HepG2 (cell line): ENCODE results near the gene MEAF6. TPM values are rescaled to one million over a fixed set of nuclear protein-coding genes. Genes with fewer than 3 reads are reported as not detected.
A peak's percentile ranks its signal among the peaks of the same experiment; 100 is the strongest.

ENCODE experiments used
- ARID5B ChIP-seq: IDR thresholded peaks from 2 replicates; pipeline ENCODE4 v1.4.0; 2020; ENCODE audit warnings: mild to moderate bottlenecking, missing genetic modification reagents
- GPBP1L1 ChIP-seq: sonication (generic); formaldehyde crosslinking; IDR thresholded peaks from 2 replicates; pipeline ENCODE4 v1.5.0; 2020; ENCODE audit warnings: mild to moderate bottlenecking, missing genetic modification reagents
- ISL2 ChIP-seq: sonication (generic); formaldehyde crosslinking; IDR thresholded peaks from 2 replicates; pipeline ENCODE4 v1.5.0; 2020; ENCODE audit warnings: missing genetic modification reagents
- KDM6A ChIP-seq: IDR thresholded peaks from 2 replicates; pipeline ENCODE4 v1.6.1; 2016; ENCODE audit warnings: low read depth
- NFIC ChIP-seq: IDR thresholded peaks from 2 replicates; pipeline ENCODE4 v1.6.1; 2012; ENCODE audit warnings: mild to moderate bottlenecking, low read length, inconsistent platforms
- RORA ChIP-seq: sonication (generic); formaldehyde crosslinking; IDR thresholded peaks from 2 replicates; pipeline ENCODE4 v1.5.0; 2020; ENCODE audit warnings: mild to moderate bottlenecking, missing genetic modification reagents, moderate library complexity
- SCMH1 ChIP-seq: sonication (generic); formaldehyde crosslinking; IDR thresholded peaks from 2 replicates; pipeline ENCODE4 v1.9.0; 2021; ENCODE audit warnings: missing genetic modification reagents, mild to moderate bottlenecking, borderline replicate concordance
- SOX13 ChIP-seq, 3 experiments: fragments of 450-650 bp in 1 of 3; sonication (generic) in 1 of 3; formaldehyde crosslinking in 1 of 3; IDR thresholded peaks in 2 of 3; conservative IDR thresholded peaks in 1 of 3; 2 replicates each; pipeline versions ENCODE4 v1.5.0 to v1.6.1; 2016 to 2020; ENCODE audit warnings: antibody characterized with exemption in 1 of 3, mild to moderate bottlenecking in 1 of 3, missing compliant biosample characterization in 1 of 3, missing genetic modification reagents in 1 of 3, moderate library complexity in 1 of 3
- SRF ChIP-seq: IDR thresholded peaks from 2 replicates; pipeline ENCODE4 v1.6.1; 2011; ENCODE audit warnings: mild to moderate bottlenecking, low read depth, low read length, moderate library complexity
- STAG1 ChIP-seq: sonication (generic); formaldehyde crosslinking; IDR thresholded peaks from 2 replicates; pipeline ENCODE4 v1.4.0; 2020; ENCODE audit warnings: missing genetic modification reagents
- ZFP36L2 ChIP-seq: sonication (generic); formaldehyde crosslinking; IDR thresholded peaks from 2 replicates; pipeline ENCODE4 v1.4.0; 2020; ENCODE audit warnings: missing genetic modification reagents
- ZKSCAN5 ChIP-seq: sonication (generic); formaldehyde crosslinking; IDR thresholded peaks from 2 replicates; pipeline ENCODE4 v1.5.1; 2020; ENCODE audit warnings: mild to moderate bottlenecking, missing genetic modification reagents
- ZNF121 ChIP-seq: sonication (generic); formaldehyde crosslinking; IDR thresholded peaks from 2 replicates; pipeline ENCODE4 v1.5.0; 2020; ENCODE audit warnings: mild to moderate bottlenecking, missing genetic modification reagents
- ZNF3 ChIP-seq: IDR thresholded peaks from 2 replicates; pipeline ENCODE4 v1.7.0; 2017; ENCODE audit warnings: inconsistent platforms
- ZNF414 ChIP-seq: sonication (generic); formaldehyde crosslinking; IDR thresholded peaks from 2 replicates; pipeline ENCODE4 v1.5.0; 2020; ENCODE audit warnings: missing genetic modification reagents
- ZNF513 ChIP-seq: sonication (generic); formaldehyde crosslinking; conservative IDR thresholded peaks from 2 replicates; pipeline ENCODE4 v1.5.0; 2020; ENCODE audit warnings: missing genetic modification reagents
- ZNF672 ChIP-seq: sonication (generic); formaldehyde crosslinking; IDR thresholded peaks from 2 replicates; pipeline ENCODE4 v1.8.1; 2022; ENCODE audit warnings: missing genetic modification reagents
- ZNF768 ChIP-seq: sonication (generic); formaldehyde crosslinking; IDR thresholded peaks from 2 replicates; pipeline ENCODE4 v1.4.0; 2020; ENCODE audit warnings: missing genetic modification reagents
- ZNF839 ChIP-seq: sonication (generic); formaldehyde crosslinking; IDR thresholded peaks from 2 replicates; pipeline ENCODE4 v1.4.0; 2020; ENCODE audit warnings: missing genetic modification reagents, mild to moderate bottlenecking, borderline replicate concordance
- polyA plus RNA-seq, 8 experiments: library from polyadenylated mRNA; depleted of rRNA in 3 of 8; stranded (reverse) in 7 of 8; unstranded in 1 of 8; fragments of >200 nt; fragmentation: Illumina TruSeq in 4 of 8; extraction: Trizol in 4 of 8; gene quantifications; 2 replicates each; pipeline versions ENCODE4 v1.2.1 to v1.2.3, GENCODE V29; 2011 to 2016; ENCODE audit warnings: low read depth in 4 of 8, missing spikeins in 1 of 8, mixed read lengths in 1 of 8; ENCODE audit not compliant: insufficient read depth in 1 of 8
- total RNA-seq, 5 experiments: library from RNA; depleted of rRNA; stranded (reverse); fragments of >200 nt; fragmentation: Illumina TruSeq; extraction: Trizol; gene quantifications; 2 replicates each; pipeline ENCODE4 v1.2.3, GENCODE V29; 2016; ENCODE audit warnings: low read depth in 1 of 5

The MEAF6 gene
- total and polyA plus RNA-seq, 2 of the 13 experiments (the other 11 are each of a cell fraction or from before 2014, with no cell fraction given), result 29.5 to 45.6 TPM

- no peak for TF ChIP-seq ZNF121 (CRISPR knock-in tag)
- no peak for TF ChIP-seq GPBP1L1 (CRISPR knock-in tag)
- no peak for TF ChIP-seq NFIC
- TF ChIP-seq STAG1, result no peak
- TF ChIP-seq ZNF672, result no peak
- no peak for TF ChIP-seq ISL2 (CRISPR knock-in tag)
- no peak for TF ChIP-seq ZNF414 (CRISPR knock-in tag)
- no peak for TF ChIP-seq ZFP36L2 (CRISPR knock-in tag)
- no peak for TF ChIP-seq SRF
- 0 out of 2 replicates have a peak, but pooled peaks have one; percentile 43 for TF ChIP-seq ZNF3 (CRISPR knock-in tag)
- TF ChIP-seq ZNF768, result no peak
- TF ChIP-seq SOX13 (IDR thresholded peaks at IDR 0.05), result peak; percentile 19; the same call in 1 of the 2 replicates
- TF ChIP-seq SOX13 (CRISPR knock-in tag; conservative IDR thresholded peaks at IDR 0.05 in 1 of 2, IDR thresholded peaks at IDR 0.05 in 1 of 2), result peak in 1 of 2 experiments; percentile 83; a peak in 2 of 4 replicates
- no peak for TF ChIP-seq ZNF839
- 0 out of 2 replicates have a peak, but pooled peaks have one; percentile 27 for TF ChIP-seq KDM6A (CRISPR knock-in tag)
- peak; percentile 60; the same call in 1 of the 2 replicates for TF ChIP-seq ARID5B (CRISPR knock-in tag)
- TF ChIP-seq ZKSCAN5 (CRISPR knock-in tag), result no peak
- no peak for TF ChIP-seq RORA (CRISPR knock-in tag)
- no peak for TF ChIP-seq SCMH1 (CRISPR knock-in tag)
- TF ChIP-seq ZNF513 (CRISPR knock-in tag), result no peak
Measured at GRCh38 chr1:37461698-37462436, 52.7 kb downstream of the MEAF6 start (continued).
